ENCODE measurements around the gene CASQ2. TPM values are rescaled to one million over a fixed set of nuclear protein-coding genes. Genes with fewer than 3 reads are reported as not detected.

CASQ2 gene
- total and polyA plus RNA-seq, 2 of the 13 experiments (the other 11 are each of a cell fraction or from before 2014, with no cell fraction given): not detected

DNA sequence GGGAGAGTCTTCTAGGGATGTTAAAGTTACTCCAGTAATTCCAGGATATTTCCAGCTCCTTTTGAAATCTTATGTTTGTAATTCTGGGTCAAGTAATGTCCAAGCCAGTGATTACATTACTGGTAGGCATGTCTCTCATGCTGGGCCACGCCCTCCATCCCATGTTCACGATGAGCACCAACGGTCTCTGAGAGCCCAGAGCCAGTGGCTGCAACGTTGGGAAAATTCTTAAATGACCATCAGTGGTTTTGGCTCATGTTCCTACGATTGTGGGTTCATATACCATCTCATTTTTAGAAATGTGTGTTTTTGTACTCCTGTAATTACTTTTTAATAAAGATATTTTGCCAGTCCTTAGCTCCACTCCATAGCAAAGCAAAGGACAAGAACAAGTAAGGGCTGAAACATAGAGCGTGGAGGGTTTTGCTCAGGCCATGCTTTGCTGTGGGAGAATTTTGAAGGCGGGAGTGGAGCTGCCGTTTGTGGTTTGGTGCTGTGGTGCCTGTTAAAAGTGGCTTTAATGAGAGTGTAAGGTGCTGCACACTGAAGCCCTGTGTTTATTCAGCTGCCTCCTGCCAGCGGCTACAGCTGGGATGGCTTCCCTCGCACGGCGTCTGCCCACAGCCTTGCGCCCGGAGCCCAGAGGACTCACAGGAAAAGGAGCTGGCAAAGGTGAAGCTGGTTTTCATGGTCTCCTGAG is 97.9 kb downstream of the CASQ2 start:
- Histone ChIP-seq H3K9ac (ENCODE audit: insufficient read depth, low read depth, low read length) (peak overlapping the region; percentile 15; the same call in 1 of the 2 replicates), H3K36me3 (replicated peaks in 1 of 2; ENCODE audit: control insufficient read depth in 1 of 2, insufficient read depth in 2 of 2, low read length in 2 of 2) (peaks cover 2 to 30% of the 10 kb centered on the region in 2 experiments), H3K4me2 (ENCODE audit: low read depth, low read length) (no peak overlapping the region), H3K27me3 (ENCODE audit: control insufficient read depth in 1 of 2, insufficient read depth in 2 of 2, low read length in 2 of 2) (no peaks in the 10 kb centered on the region), H3K9me3 (ENCODE audit: low read length) (no peaks in the 10 kb centered on the region), H3K27ac (ENCODE audit: extremely low read length, insufficient read depth, low read length) (no peak overlapping the region), H3K79me2 (ENCODE audit: insufficient read depth, low read length) (no peaks in the 10 kb centered on the region), H2AFZ (ENCODE audit: low read length) (no peak overlapping the region), H4K20me1 (ENCODE audit: insufficient read depth, low read length) (no peaks in the 10 kb centered on the region), H3K4me1 (ENCODE audit: insufficient read depth, low read length) (peaks cover 19% of the 10 kb centered on the region; the same call in 1 of the 2 replicates), H3K4me3 (replicated peaks in 1 of 3; ENCODE audit: insufficient read depth in 1 of 3, low read depth in 2 of 3, low read length in 3 of 3) (no peak overlapping the region)
- 94% methylated on average over 10 of the region's 14 CpGs for WGBS (ENCODE audit: low lambda C conversion rate)
- no peak for DNase-seq (ENCODE audit: low spot score)
- CTCF ChIA-PET (ENCODE audit: low intra/inter-chr PET ratio, low total read pairs): no interaction called here
- intact Hi-C loops (cut with micrococcal nuclease; ENCODE audit: unreplicated experiment): no loop called here
- no peak for FAIRE-seq
- TF ChIP-seq TCF7 (IDR thresholded peaks at IDR 0.05; ENCODE audit: low read depth) (no peak), TBL1XR1 (IDR thresholded peaks at IDR 0.05; ENCODE audit: borderline replicate concordance, low read length, partially characterized antibody) (no peak), ETV6 (CRISPR knock-in tag; conservative IDR thresholded peaks at IDR 0.05) (no peak), MYPOP (CRISPR knock-in tag; IDR thresholded peaks at IDR 0.05) (no peak), ZNF18 (CRISPR knock-in tag; IDR thresholded peaks at IDR 0.05; ENCODE audit: insufficient replicate concordance) (no peak), RFXANK (CRISPR knock-in tag; IDR thresholded peaks at IDR 0.05) (no peak), ZNF792 (CRISPR knock-in tag; IDR thresholded peaks at IDR 0.05) (no peak)
- no peak for ATAC-seq
- no TSS peak for BruUV-seq (replicated peaks)
- in situ Hi-C loops (cut with HindIII; ENCODE audit: extremely low pct_ligation_motif_present, low pct_unique_long_range_greater_than_20kb): no loop called here
- POLR2A ChIA-PET: no interaction called here
